Inflammatory macrophage treated with lipopolysaccharide for 4 hours (primary cell): ENCODE results near the gene B3GALNT2.

ENCODE experiments used
- DNase-seq: peaks from one replicate; pipeline ENCODE4 v3.0.0-alpha.2; 2020

The B3GALNT2 gene

DNA sequence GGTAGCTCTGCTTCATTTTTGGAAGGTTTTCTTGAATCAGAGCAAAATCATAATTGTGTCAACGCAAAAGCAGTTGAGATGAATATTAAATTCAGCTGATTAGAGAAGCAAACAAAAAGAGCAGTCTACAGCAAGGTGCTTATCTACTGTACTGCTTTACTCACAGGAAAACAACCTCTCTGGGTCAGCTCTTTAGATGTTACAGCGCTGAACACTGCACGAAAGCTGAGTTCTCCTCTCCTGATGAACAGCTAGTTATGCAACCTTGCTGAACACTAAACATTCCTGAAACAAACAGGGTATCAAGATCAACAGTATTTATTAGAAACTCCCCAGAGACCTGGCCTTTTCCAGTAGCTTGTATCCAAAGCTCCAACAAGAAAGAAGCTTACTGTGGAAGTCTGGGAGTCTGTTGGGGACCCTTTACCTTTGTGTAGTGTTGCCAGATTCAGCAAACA is 95.7 kb downstream of the B3GALNT2 start:
- DNase-seq, result no peak

DNA sequence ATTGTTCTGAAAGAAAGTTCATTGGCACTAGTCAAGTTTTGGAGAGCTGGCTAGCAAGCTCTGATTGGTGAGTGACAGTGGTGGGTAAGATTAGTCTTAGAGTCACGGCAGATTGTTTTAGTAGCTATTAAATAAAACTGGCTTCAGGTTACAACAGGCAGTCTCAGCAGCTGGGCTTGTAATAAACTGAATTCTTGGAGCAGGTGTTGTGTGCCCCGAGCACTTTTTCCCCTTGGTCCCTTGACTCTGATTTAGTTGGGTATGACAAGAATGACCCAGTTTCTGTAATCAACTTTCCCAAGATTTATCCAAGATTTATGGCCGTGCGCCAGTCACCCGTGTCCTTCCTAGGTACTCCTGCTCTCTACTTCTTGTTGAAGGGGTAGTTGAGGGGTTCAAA is 96.8 kb downstream of the B3GALNT2 start:
- no peak for DNase-seq

DNA sequence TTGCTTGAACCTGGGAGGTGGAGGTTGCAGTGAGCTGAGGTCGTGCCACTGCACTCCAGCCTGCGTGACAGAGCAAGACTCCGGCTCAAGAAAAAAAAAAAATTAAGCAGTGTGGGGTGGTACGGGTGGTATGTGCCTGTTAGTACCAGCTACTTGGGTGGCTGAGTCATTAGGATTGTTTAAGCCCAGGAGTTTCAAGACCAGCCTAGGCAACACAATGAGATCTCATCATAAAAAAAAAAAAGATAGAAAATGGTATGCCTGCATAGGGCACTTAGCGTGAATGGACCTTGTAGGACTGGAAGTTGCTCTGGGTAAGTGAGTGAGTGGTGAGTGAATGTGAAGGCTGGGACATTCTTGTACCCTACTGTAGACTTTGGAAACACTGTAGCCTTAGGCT is 100.1 kb downstream of the B3GALNT2 start:
- no peak for DNase-seq

DNA sequence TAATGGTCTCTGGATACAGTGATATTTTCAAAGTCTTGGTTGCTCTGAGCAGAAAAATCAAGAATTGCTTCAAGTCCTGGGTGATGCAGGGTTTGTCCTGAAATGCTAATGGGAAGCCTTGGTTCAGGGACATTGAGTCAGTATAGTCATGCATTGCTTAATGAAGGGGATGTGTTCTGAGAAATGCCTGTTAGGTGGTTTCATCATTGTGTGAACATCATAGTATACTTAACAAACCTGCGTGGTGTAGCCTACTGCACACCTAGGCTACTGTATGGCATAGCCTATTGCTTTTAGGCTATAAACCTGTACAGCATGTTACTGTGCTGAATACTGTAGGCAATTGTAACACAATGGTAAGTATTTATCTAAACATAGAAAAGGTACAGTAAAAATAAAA is 100.7 kb downstream of the B3GALNT2 start:
- peak; percentile 7 for DNase-seq

DNA sequence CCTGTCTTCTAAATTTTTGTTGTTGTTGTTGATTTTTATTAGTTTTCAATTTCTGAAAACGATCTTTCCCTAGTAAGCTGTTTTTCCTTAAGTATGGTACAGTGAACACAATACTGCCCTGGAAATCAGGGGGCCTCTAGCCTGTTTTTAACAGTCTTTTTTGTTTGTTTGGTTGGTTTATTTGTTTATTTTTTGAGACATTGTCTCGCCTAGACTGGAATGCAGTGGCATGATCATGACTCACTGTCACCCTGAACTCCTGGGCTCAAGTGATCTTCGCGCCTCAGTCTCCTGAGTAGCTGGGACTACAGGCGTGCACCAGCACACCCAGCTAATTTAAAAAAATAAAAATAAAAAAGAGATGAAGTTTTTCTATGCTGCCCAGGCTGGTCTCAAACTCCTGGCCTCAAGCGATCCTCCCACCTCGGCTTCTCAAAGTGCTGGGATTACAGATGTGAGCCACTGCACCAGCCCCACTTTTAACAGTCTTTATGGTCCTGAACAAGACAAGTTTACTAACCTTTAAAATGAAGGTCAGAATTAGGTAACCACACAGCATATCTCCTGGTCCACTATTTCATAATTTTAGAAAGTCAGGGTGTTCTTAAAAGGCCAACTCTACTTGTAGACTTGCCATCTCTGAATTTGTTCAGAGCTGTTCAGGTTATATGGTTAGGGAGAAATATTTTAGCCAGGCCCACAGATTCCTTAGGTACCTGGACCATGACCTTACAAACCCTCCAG is 101.6 kb downstream of the B3GALNT2 start:
- no peak for DNase-seq

DNA sequence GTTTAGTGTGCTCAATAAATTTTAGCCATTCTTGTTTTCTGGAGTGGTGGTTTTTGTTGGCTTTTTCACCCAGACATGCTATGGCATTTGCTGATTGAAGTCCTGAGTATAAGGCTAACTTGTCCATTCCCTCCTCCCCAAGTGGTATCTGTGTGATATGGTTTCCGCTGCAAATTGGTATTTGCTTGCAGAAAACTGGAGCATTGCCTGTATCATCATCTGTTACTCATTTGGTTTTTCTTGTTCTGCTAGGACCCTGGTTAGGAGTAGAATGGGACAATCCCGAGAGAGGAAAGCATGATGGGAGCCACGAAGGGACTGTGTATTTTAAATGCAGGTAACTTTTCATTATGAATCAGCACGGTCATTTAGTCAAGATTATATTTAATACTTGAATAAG is 103.0 kb downstream of the B3GALNT2 start:
- no peak for DNase-seq
